Activated CD8-positive, alpha-beta memory T cell treated with anti-CD3 and anti-CD28 coated beads for 1 hour (primary cell): Measurements from ENCODE around the gene KDM7A.
"Not testable (repeated sequence)": the region's sequence is repeated elsewhere in the genome, so short reads cannot be mapped to it uniquely, and the experiment has no call there.

Experiments
- DNase-seq, 2 donors: peaks; one replicate each; pipeline ENCODE4 v3.0.0-alpha.2; 2020; ENCODE audit warnings: low read depth in 1 of 2; ENCODE audit errors: extremely low read depth in 1 of 2

The KDM7A gene

GRCh38 chr7:140201393-140201792 is 24.6 kb upstream of the KDM7A start:
- no peak for DNase-seq

- no peak for DNase-seq
Observed at GRCh38 chr7:140200061-140200989, 23.5 kb upstream of the KDM7A start.

GRCh38 chr7:140197938-140198337 is 21.2 kb upstream of the KDM7A start:
- no peak for DNase-seq

- no peak for DNase-seq
Observed at GRCh38 chr7:140197218-140197890, 20.6 kb upstream of the KDM7A start.

- DNase-seq = no peak
Observed at GRCh38 chr7:140196361-140197217, 19.8 kb upstream of the KDM7A start.

GRCh38 chr7:140195859-140196258 is 19.1 kb upstream of the KDM7A start:
- DNase-seq = no peak

GRCh38 chr7:140192620-140193019 is 15.8 kb upstream of the KDM7A start:
- no peak for DNase-seq

- no peak for DNase-seq
Observed at GRCh38 chr7:140192176-140192575, 15.4 kb upstream of the KDM7A start.

- no peak for DNase-seq
Observed at GRCh38 chr7:140190588-140190987, 13.8 kb upstream of the KDM7A start.

GRCh38 chr7:140189917-140190316 is 13.1 kb upstream of the KDM7A start:
- no peak for DNase-seq

GRCh38 chr7:140182917-140183316 is 6.1 kb upstream of the KDM7A start:
- no peak for DNase-seq

- DNase-seq = no peak
Observed at GRCh38 chr7:140179339-140179738, 2.6 kb upstream of the KDM7A start.

GRCh38 chr7:140176122-140176701 is 571 bp downstream of the KDM7A start:
- no peak for DNase-seq

GRCh38 chr7:140175221-140176121 is 1.3 kb downstream of the KDM7A start:
- peak; percentile 75 to 87 for DNase-seq

GRCh38 chr7:140174217-140174616 is 2.6 kb downstream of the KDM7A start:
- no peak for DNase-seq

GRCh38 chr7:140170375-140170774 is 6.4 kb downstream of the KDM7A start:
- no peak for DNase-seq

GRCh38 chr7:140168816-140169215 is 8.0 kb downstream of the KDM7A start:
- no peak for DNase-seq

GRCh38 chr7:140165422-140165821 is 11.4 kb downstream of the KDM7A start:
- DNase-seq = no peak

GRCh38 chr7:140162081-140162480 is 14.7 kb downstream of the KDM7A start:
- not testable (repeated sequence) for DNase-seq

GRCh38 chr7:140161047-140161446 is 15.7 kb downstream of the KDM7A start:
- no peak for DNase-seq
